ENCODE measurements around the gene NCKAP5.

DNA sequence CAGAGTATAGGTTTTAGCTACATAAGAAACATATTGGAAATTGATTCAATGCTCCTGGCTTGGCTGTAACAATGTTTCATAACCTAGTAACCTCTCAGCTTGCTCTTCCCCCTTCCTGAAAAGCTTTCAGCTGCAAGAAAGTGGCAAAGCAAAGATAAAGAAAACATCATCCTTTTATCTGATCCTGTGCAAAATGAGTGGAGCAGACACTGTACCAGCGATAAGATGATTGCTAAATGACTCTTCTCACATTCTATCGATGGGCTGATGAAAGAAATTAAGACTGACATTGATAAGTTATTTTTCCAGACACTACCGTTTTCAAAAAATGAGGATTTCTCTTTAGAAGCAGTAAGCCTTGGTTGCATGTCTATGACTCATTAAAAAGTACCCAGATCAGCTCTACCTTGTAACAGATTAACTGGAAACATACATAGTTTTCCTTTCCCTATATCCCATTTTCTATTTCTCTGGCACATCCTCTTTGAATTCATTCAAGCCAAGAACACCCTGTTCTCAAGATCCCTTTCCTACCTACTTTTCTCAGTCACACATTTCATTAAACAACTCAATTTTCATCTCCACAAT is 811.2 kb downstream of the NCKAP5 start:
- TF ChIP-seq, protein P1, sequence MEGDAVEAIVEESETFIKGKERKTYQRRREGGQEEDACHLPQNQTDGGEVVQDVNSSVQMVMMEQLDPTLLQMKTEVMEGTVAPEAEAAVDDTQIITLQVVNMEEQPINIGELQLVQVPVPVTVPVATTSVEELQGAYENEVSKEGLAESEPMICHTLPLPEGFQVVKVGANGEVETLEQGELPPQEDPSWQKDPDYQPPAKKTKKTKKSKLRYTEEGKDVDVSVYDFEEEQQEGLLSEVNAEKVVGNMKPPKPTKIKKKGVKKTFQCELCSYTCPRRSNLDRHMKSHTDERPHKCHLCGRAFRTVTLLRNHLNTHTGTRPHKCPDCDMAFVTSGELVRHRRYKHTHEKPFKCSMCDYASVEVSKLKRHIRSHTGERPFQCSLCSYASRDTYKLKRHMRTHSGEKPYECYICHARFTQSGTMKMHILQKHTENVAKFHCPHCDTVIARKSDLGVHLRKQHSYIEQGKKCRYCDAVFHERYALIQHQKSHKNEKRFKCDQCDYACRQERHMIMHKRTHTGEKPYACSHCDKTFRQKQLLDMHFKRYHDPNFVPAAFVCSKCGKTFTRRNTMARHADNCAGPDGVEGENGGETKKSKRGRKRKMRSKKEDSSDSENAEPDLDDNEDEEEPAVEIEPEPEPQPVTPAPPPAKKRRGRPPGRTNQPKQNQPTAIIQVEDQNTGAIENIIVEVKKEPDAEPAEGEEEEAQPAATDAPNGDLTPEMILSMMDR (IDR thresholded peaks at IDR 0.05; ENCODE audit: low read depth, low read length, missing input control), result no peak
- TF ChIP-seq RAD21 (IDR thresholded peaks at IDR 0.05) (no peak), YY1 (IDR thresholded peaks at IDR 0.05) (no peak), TAF1 (conservative IDR thresholded peaks at IDR 0.05) (no peak), JUND (IDR thresholded peaks at IDR 0.05) (no peak), RXRA (IDR thresholded peaks at IDR 0.05) (no peak)
- TF ChIP-seq, protein P2, sequence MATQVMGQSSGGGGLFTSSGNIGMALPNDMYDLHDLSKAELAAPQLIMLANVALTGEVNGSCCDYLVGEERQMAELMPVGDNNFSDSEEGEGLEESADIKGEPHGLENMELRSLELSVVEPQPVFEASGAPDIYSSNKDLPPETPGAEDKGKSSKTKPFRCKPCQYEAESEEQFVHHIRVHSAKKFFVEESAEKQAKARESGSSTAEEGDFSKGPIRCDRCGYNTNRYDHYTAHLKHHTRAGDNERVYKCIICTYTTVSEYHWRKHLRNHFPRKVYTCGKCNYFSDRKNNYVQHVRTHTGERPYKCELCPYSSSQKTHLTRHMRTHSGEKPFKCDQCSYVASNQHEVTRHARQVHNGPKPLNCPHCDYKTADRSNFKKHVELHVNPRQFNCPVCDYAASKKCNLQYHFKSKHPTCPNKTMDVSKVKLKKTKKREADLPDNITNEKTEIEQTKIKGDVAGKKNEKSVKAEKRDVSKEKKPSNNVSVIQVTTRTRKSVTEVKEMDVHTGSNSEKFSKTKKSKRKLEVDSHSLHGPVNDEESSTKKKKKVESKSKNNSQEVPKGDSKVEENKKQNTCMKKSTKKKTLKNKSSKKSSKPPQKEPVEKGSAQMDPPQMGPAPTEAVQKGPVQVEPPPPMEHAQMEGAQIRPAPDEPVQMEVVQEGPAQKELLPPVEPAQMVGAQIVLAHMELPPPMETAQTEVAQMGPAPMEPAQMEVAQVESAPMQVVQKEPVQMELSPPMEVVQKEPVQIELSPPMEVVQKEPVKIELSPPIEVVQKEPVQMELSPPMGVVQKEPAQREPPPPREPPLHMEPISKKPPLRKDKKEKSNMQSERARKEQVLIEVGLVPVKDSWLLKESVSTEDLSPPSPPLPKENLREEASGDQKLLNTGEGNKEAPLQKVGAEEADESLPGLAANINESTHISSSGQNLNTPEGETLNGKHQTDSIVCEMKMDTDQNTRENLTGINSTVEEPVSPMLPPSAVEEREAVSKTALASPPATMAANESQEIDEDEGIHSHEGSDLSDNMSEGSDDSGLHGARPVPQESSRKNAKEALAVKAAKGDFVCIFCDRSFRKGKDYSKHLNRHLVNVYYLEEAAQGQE (IDR thresholded peaks at IDR 0.05), result no peak
- TF ChIP-seq, protein P3, sequence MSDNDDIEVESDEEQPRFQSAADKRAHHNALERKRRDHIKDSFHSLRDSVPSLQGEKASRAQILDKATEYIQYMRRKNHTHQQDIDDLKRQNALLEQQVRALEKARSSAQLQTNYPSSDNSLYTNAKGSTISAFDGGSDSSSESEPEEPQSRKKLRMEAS (IDR thresholded peaks at IDR 0.05), result no peak
